HG03575 (cell line): ENCODE results near the gene ANK2.

Experiments used
- ATAC-seq: cut with Tn5 transposase; IDR thresholded peaks from one replicate; pipeline ENCODE4 v1.9.1; 2021; ENCODE audit not compliant: unreplicated experiment, insufficient number of reproducible peaks, low FRiP score; ENCODE audit errors: extremely low read depth

ANK2 gene

DNA sequence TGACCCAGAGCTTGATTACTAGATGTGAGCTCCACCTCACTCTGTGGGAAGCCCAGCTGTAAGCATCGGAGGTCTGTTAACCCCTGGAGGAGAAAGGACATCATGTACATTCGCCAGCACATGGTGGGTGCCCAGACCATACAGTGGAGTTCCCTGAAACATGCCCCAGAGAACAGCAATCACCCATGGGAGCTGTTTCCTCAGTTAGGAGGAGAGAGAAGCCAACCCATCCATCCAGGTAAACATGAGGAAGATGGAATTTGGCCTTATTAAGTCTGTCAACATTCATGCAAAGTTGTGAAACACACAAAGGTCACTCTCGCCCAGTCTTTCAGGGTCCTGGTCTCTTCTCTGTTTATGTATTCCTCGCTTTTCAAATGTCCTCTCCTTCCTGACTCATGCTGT, 354.7 kb downstream of the ANK2 start:
- no peak for ATAC-seq

DNA sequence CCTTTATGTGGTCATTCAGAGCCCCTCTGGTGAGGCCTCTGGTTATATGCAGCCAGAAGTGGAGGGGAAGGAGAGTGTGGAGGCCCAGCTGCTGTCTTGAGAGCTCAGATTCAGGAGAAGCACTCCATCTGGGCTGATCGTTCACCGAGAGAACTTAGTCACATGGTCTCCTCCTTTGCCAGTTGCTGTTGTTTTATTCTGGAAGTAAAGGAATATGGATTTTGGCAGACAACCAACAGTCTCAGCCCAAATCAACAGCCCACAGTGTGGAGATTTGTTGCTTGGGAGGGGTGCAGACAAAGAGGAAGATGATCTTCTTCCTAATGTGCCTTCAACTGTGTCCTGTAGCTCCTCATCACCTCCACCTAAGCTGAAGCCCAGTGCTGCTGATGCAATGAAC, 355.4 kb downstream of the ANK2 start:
- no peak for ATAC-seq

GRCh38 chr4:113405874-113406722, 356.6 kb downstream of the ANK2 start:
- no peak for ATAC-seq

- ATAC-seq, result no peak
Observed at GRCh38 chr4:113406723-113407016, 357.2 kb downstream of the ANK2 start.

DNA sequence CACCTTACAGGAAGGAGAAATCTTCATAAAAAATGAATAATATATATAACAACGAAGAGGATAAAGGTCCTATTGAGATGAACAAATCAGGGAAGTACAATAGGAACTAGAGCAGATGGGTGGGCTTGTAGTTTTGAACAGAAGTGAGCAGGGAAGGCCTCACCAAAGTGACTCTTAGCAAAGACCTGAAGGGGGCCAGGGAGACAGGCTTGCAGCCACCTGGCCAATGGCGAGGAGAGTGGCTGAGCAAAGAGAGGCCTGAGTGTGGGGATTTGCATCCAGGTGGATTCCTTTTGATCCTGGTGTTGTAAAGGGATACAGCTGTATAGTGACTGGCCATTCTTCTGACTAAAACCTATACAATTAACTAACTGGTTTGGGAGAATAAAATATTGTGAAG, 358.0 kb downstream of the ANK2 start:
- ATAC-seq, result no peak

DNA sequence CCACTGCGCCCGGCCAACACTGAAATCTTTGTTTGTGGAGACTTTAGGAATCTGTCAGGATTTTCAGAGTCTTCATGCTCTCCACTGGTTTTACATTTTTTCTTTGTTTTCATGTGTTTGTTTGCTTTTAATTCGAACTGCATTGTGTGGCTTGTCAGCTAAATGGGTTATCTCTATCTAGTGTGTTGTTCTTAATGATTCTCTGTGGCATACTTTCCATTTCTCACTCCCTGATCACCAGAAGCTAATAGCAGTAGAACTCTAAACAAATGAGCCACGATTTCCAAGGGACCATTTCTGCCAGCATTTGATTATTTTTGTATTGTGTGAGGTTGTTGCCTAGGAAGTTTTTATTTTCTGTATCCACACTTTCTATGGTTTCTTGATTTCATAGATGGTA, 359.7 kb downstream of the ANK2 start:
- no peak for ATAC-seq

DNA sequence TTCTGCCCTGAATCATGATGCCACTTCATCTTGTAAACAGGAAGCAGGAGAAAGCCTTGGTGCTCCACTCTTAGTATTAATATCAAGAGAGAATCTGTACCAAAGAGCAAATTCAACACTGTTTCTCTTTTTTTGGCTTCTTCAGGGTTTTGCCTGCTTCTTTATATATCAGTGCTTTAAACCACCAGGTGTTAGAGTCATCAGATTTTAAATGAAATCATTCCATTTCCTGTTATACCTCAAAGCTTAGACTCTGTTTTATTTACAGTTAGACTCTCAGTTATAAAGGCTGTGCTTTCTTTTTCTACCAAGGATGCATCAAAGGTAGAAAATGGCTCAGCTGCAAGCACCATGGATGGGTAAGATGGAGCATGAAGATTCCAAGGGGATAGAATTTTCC, 361.2 kb downstream of the ANK2 start:
- no peak for ATAC-seq

DNA sequence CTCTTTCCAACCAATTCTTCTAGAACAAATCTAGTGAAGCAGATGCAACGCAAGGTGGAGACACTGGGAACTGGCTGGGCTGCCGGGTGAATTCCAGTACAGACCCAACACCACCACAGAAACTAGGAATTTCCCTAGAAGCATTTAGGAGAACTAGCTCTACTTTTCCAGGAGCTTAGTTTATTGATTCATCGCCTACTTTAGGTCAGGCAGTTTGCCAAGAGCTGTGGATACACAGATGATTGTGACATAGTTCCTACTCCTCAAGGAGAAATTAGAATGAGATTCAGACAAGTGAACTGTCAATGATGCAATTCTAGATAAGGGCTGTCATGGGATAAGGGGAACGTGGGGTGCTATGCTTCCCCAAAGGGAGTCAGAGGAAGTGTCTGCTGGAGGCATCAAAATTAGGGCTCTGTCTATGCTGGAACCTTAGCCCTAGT, 362.1 kb downstream of the ANK2 start:
- ATAC-seq, result no peak

DNA sequence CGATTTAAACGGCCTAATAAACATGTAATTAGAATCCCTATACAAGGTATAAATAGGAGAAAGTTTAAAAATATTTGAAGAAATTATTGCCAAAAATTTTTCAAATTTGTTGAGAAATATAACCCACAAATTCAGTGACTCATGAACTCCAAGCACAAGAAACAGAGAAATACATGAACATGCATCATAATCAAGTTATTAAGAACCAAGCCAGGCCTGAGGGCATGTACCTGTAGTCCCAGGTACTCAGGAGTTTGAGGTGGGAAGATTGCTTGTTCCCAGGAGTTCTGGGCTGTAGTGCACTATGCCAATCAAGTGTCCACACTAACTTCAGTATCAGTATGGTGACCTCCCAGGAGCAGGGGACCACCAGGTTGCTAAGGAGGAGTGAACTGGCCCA, 370.2 kb downstream of the ANK2 start:
- ATAC-seq, result no peak

- ATAC-seq, result no peak
Observed at GRCh38 chr4:113420938-113421337, 371.5 kb downstream of the ANK2 start.

GRCh38 chr4:113423631-113424030, 374.2 kb downstream of the ANK2 start:
- no peak for ATAC-seq

GRCh38 chr4:113433116-113433515, 383.7 kb downstream of the ANK2 start:
- no peak for ATAC-seq
